Hepatocyte (in vitro differentiated cells): ENCODE data around the gene VPS37C. TPM values are rescaled to one million over a fixed set of nuclear protein-coding genes. Genes with fewer than 3 reads are reported as not detected.

ENCODE experiments used
- DNase-seq: peaks from one replicate; pipeline ENCODE4 v3.0.0-alpha.2; 2016; ENCODE audit warnings: low spot score
- H2AFZ ChIP-seq: fragments of 200-600 bp; sonication (generic); 2 replicates; pipeline ENCODE4 v1.6.0; 2016; ENCODE audit warnings: antibody characterized with exemption, mild to moderate bottlenecking
- H3K27ac ChIP-seq: fragments of 200-600 bp; sonication (generic); 2 replicates; pipeline ENCODE4 v1.5.1; 2016; ENCODE audit warnings: mild to moderate bottlenecking
- H3K27me3 ChIP-seq: fragments of 200-600 bp; sonication (generic); 2 replicates; pipeline ENCODE4 v1.6.1; 2016
- H3K36me3 ChIP-seq: fragments of 200-600 bp; sonication (generic); replicated peaks from 2 replicates; pipeline ENCODE4 v1.5.1; 2016; ENCODE audit warnings: low read depth; ENCODE audit not compliant: insufficient read depth
- H3K4me1 ChIP-seq: fragments of 200-600 bp; sonication (generic); 2 replicates; pipeline ENCODE4 v1.5.1; 2016; ENCODE audit warnings: mild to moderate bottlenecking, moderate library complexity; ENCODE audit not compliant: insufficient read depth
- H3K4me2 ChIP-seq: fragments of 200-600 bp; sonication (generic); 2 replicates; pipeline ENCODE4 v1.6.0; 2016
- H3K4me3 ChIP-seq: fragments of 200-600 bp; sonication (generic); 2 replicates; pipeline ENCODE4 v1.5.1; 2016; ENCODE audit warnings: mild to moderate bottlenecking
- H3K79me2 ChIP-seq: fragments of 200-600 bp; sonication (generic); 2 replicates; pipeline ENCODE4 v1.6.0; 2017; ENCODE audit warnings: mild to moderate bottlenecking
- H3K9me2 ChIP-seq: fragments of 200-600 bp; sonication (generic); replicated peaks from 2 replicates; pipeline ENCODE4 v1.6.0; 2017; ENCODE audit warnings: mild to moderate bottlenecking; ENCODE audit not compliant: insufficient read depth
- H3K9me3 ChIP-seq: fragments of 200-600 bp; sonication (generic); 2 replicates; pipeline ENCODE4 v1.5.1; 2016; ENCODE audit warnings: low read depth, mild to moderate bottlenecking
- H4K20me1 ChIP-seq: fragments of 200-600 bp; sonication (generic); 2 replicates; pipeline ENCODE4 v1.6.0; 2016; ENCODE audit warnings: mild to moderate bottlenecking; ENCODE audit not compliant: insufficient read depth, poor library complexity, severe bottlenecking
- CTCF ChIP-seq: fragments of 200-600 bp; sonication (generic); IDR thresholded peaks from 2 replicates; pipeline ENCODE4 v1.5.1; 2016; ENCODE audit warnings: antibody characterized with exemption, mild to moderate bottlenecking; ENCODE audit not compliant: poor library complexity
- EZH2 ChIP-seq: fragments of 200-600 bp; sonication (generic); IDR thresholded peaks from 2 replicates; pipeline ENCODE4 v1.6.1; 2016; ENCODE audit warnings: antibody characterized with exemption, mild to moderate bottlenecking, borderline replicate concordance
- EZH2phosphoT487 ChIP-seq: fragments of 200-600 bp; sonication (generic); IDR thresholded peaks from one replicate; pipeline ENCODE4 v1.6.1; 2018; ENCODE audit warnings: antibody characterized with exemption, mild to moderate bottlenecking, low read depth, moderate library complexity; ENCODE audit not compliant: unreplicated experiment, severe bottlenecking
- WGBS: methylation state at CpG from one replicate; pipeline ENCODE4 v1.1.6; 2016; ENCODE audit warnings: low lambda C conversion rate; ENCODE audit errors: missing lambda C conversion rate; 5-methylcytosine and 5-hydroxymethylcytosine counted together
- polyA plus RNA-seq: library from polyadenylated mRNA; unstranded; fragments of >200 nt; fragmentation: Nextera tagmentation; extraction: Ambion mirVana; gene quantifications from 2 replicates; pipeline ENCODE4 v1.2.1, GENCODE V29; 2016
- total RNA-seq: library from RNA; depleted of rRNA; stranded (reverse); fragments of >200 nt; gene quantifications from 2 replicates; pipeline ENCODE4 v1.2.3, GENCODE V29; 2014

The VPS37C gene
- total and polyA plus RNA-seq, 2 experiments from 2014 or later: 17.0 to 26.6 TPM

GRCh38 chr11:61160487-61161189 lies 588 bp downstream of the VPS37C start:
- Histone ChIP-seq H3K27me3 (no peaks in the 10 kb centered on the region), H3K9me2 (no peaks in the 10 kb centered on the region), H2AFZ (peak overlapping the region; percentile 13), H4K20me1 (no peaks in the 10 kb centered on the region), H3K4me3 (peak overlapping the region; percentile 14), H3K36me3 (no peaks in the 10 kb centered on the region), H3K4me2 (peak overlapping the region; percentile 82), H3K79me2 (peaks cover 55% of the 10 kb centered on the region), H3K9me3 (no peaks in the 10 kb centered on the region), H3K4me1 (peaks cover 44% of the 10 kb centered on the region), H3K27ac (peak overlapping the region; percentile 96)
- 30% methylated on average over 16 of the region's 25 CpGs for WGBS
- TF ChIP-seq EZH2phosphoT487: no peak
- TF ChIP-seq EZH2: no peak
- TF ChIP-seq CTCF: no peak
- DNase-seq: no peak

GRCh38 chr11:61158691-61159381 lies 2.4 kb downstream of the VPS37C start:
- WGBS: 31% methylated on average over 3 of the region's 3 CpGs
- H3K79me2 ChIP-seq: peaks cover 73% of the 10 kb centered on the region
- H3K4me2 ChIP-seq: peak overlapping the region; percentile 82
- no peaks in the 10 kb centered on the region for H3K9me2 ChIP-seq
- H4K20me1 ChIP-seq: no peaks in the 10 kb centered on the region
- no peak overlapping the region for H2AFZ ChIP-seq
- H3K36me3 ChIP-seq: no peaks in the 10 kb centered on the region
- TF ChIP-seq EZH2phosphoT487 (no peak), EZH2 (no peak), CTCF (no peak)
- H3K4me1 ChIP-seq: peaks cover 43% of the 10 kb centered on the region
- H3K4me3 ChIP-seq: no peak overlapping the region
- H3K27me3 ChIP-seq: no peaks in the 10 kb centered on the region
- peaks cover 3% of the 10 kb centered on the region for H3K9me3 ChIP-seq
- no peak for DNase-seq
- H3K27ac ChIP-seq: peak overlapping the region; percentile 96

- Histone ChIP-seq H3K79me2 (peaks cover 81% of the 10 kb centered on the region), H3K9me3 (peaks cover 3% of the 10 kb centered on the region), H3K4me3 (no peak overlapping the region), H3K36me3 (no peaks in the 10 kb centered on the region), H3K27ac (peak overlapping the region; percentile 96), H2AFZ (no peak overlapping the region), H4K20me1 (no peaks in the 10 kb centered on the region), H3K27me3 (no peaks in the 10 kb centered on the region), H3K4me1 (peaks cover 54% of the 10 kb centered on the region), H3K4me2 (peak overlapping the region; percentile 82), H3K9me2 (no peaks in the 10 kb centered on the region)
- 71% methylated on average over 3 of the region's 3 CpGs for WGBS
- TF ChIP-seq EZH2phosphoT487 (no peak), CTCF (no peak)
- DNase-seq: no peak
Measured at GRCh38 chr11:61157743-61158142, 3.5 kb downstream of the VPS37C start.
